Prostate gland (tissue), 2 donors: ENCODE results near the gene MATN1.

Experiments used
- CTCF ChIP-seq, 4 experiments: fragments of 200-600 bp in 2 of 4; fragments of 450-650 bp in 2 of 4; sonication (generic) in 2 of 4; IDR thresholded peaks; 1 replicate in 3 of 4; 2 replicates in 1 of 4; pipeline ENCODE4 v1.5.1; 2016 to 2019; ENCODE audit warnings: antibody characterized with exemption in 4 of 4, mild to moderate bottlenecking in 2 of 4, moderate library complexity in 2 of 4
- POLR2A ChIP-seq: fragments of 450-650 bp; IDR thresholded peaks from one replicate; pipeline ENCODE4 v1.6.1; 2016; ENCODE audit warnings: antibody characterized with exemption, mild to moderate bottlenecking
- POLR2AphosphoS5 ChIP-seq: sonication (generic); formaldehyde crosslinking; IDR thresholded peaks from one replicate; pipeline ENCODE4 v1.6.1; 2017; ENCODE audit warnings: antibody characterized with exemption

- TF ChIP-seq CTCF (IDR thresholded peaks at IDR 0.05) (no peak), POLR2AphosphoS5 (peak; percentile 87), POLR2A (no peak)
These were observed 5.2 kb downstream of the MATN1 start for GRCh38 chr1:30718091-30718635.
